Islet of Langerhans (tissue), 1 donor: ENCODE results near the gene MAS1.
"Not testable (repeated sequence)": the region's sequence is repeated elsewhere in the genome, so short reads cannot be mapped to it uniquely, and the experiment has no call there.

Source experiments
- FAIRE-seq: peaks from one replicate; lab custom pipeline; 2011; peaks lifted over from hg19 to GRCh38; lab: Jason Lieb, UNC

The MAS1 gene

GRCh38 chr6:159919011-159919511 lies 28.3 kb downstream of the MAS1 start:
- FAIRE-seq: no peak

GRCh38 chr6:159919800-159920199 lies 29.0 kb downstream of the MAS1 start:
- FAIRE-seq: no peak

GRCh38 chr6:159924150-159924549 lies 33.4 kb downstream of the MAS1 start:
- FAIRE-seq: not testable (repeated sequence)

GRCh38 chr6:159926542-159927203 lies 35.9 kb downstream of the MAS1 start:
- FAIRE-seq: no peak

GRCh38 chr6:159929819-159930218 lies 39.0 kb downstream of the MAS1 start:
- no peak for FAIRE-seq

GRCh38 chr6:159931112-159931511 lies 40.3 kb downstream of the MAS1 start:
- FAIRE-seq: no peak

GRCh38 chr6:159931846-159932245 lies 41.1 kb downstream of the MAS1 start:
- FAIRE-seq: no peak

GRCh38 chr6:159933077-159933476 lies 42.3 kb downstream of the MAS1 start:
- FAIRE-seq: no peak

GRCh38 chr6:159934181-159934580 lies 43.4 kb downstream of the MAS1 start:
- FAIRE-seq: no peak

- FAIRE-seq: no peak
Observed at GRCh38 chr6:159935065-159935464, 44.3 kb downstream of the MAS1 start.

- no peak for FAIRE-seq
Observed at GRCh38 chr6:159935633-159936032, 44.8 kb downstream of the MAS1 start.

GRCh38 chr6:159939591-159940016 lies 48.8 kb downstream of the MAS1 start:
- no peak for FAIRE-seq
